ENCODE results near the gene ALLC.

DNA sequence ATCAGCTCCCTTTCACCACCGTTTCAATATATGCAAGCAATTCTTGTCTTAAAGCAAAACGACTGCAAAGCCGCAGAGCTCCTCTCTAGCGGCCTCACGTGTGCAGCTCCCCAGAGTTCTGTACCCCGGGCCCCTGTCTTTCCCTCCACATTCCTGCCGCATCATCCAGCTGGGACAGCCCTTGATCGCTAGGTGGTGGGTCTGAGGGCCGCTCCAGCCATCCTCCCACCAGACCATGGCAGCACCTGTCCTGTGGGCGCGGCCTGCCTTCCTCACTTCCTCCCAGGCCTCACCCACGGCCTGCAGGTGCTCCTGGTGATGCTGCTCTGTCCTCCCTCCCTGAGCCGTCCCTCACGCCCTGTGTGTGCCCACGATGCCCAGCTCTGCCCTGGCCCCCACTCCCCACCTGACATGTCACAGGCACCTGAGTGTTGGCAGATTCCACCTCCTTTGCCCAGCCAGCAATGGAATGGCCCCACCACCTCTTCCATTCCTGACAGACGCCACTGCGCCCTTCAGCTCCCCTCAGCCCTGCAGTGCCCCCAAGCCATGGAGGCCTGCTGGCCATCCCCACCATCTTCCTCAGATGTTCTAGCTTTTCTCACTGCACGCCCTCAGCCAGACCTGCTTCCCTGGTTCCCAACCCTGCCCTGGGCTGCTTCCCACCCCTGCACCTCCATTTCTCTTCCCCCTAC, 15.3 kb upstream of the ALLC start:
- TF ChIP-seq, protein P1, sequence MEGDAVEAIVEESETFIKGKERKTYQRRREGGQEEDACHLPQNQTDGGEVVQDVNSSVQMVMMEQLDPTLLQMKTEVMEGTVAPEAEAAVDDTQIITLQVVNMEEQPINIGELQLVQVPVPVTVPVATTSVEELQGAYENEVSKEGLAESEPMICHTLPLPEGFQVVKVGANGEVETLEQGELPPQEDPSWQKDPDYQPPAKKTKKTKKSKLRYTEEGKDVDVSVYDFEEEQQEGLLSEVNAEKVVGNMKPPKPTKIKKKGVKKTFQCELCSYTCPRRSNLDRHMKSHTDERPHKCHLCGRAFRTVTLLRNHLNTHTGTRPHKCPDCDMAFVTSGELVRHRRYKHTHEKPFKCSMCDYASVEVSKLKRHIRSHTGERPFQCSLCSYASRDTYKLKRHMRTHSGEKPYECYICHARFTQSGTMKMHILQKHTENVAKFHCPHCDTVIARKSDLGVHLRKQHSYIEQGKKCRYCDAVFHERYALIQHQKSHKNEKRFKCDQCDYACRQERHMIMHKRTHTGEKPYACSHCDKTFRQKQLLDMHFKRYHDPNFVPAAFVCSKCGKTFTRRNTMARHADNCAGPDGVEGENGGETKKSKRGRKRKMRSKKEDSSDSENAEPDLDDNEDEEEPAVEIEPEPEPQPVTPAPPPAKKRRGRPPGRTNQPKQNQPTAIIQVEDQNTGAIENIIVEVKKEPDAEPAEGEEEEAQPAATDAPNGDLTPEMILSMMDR (conservative IDR thresholded peaks at IDR 0.05 in 1 of 2, IDR thresholded peaks at IDR 0.05 in 1 of 2; ENCODE audit: extremely low read depth in 1 of 2, insufficient read depth in 1 of 2, low read depth in 1 of 2, low read length in 2 of 2), result no peak
- no peak for TF ChIP-seq EZH2 (IDR thresholded peaks at IDR 0.05; ENCODE audit: borderline replicate concordance, low read length)
